T-helper 1 cell treated with Interleukin-12 subunit alpha and Interleukin-12 subunit beta and Interleukin-4 antibody, amounts not matched to agents 30 ng/mL and 1 ng/mL, for 36 hours (primary cell): ENCODE measurements around the gene OR56A3. TPM values are rescaled to one million over a fixed set of nuclear protein-coding genes. Genes with fewer than 3 reads are reported as not detected.
"Not testable (repeated sequence)": the region's sequence is repeated elsewhere in the genome, so short reads cannot be mapped to it uniquely, and the experiment has no call there.

Experiments used
- intact Hi-C: fragments of 100-400 bp; cut with micrococcal nuclease; formaldehyde crosslinking; loops from one replicate; pipeline ENCODE4 v1.15.1; 2024
- total RNA-seq: library from RNA; stranded (reverse); gene quantifications from 2 replicates; pipeline ENCODE4 v1.2.3, GENCODE V29; 2022

The OR56A3 gene
- total RNA-seq: not detected in 2 replicates

GRCh38 chr11:5941951-5942350 is at the start of gene OR56A3:
OR56A3 (plus strand) TSS chr11:5942251; CDS start chr11:5947347, 5,096 bp downstream.
- intact Hi-C loops: no loop called here

- intact Hi-C loops: loop anchor here (5.0 kb wide), 1 partner anchor 291 kb away; no protein-coding TSS in a partner anchor
These were observed 49.1 kb upstream of the OR56A3 start, which contains the start of gene OR52E5 for GRCh38 chr11:5892908-5893307. OR52E5 (plus strand) TSS chr11:5893208; CDS start chr11:5900777, 7,569 bp downstream.

GRCh38 chr11:5899534-5899933 is 42.5 kb upstream of the OR56A3 start:
- intact Hi-C loops: no loop called here

- intact Hi-C loops: no loop called here
These were observed 31.5 kb upstream of the OR56A3 start for GRCh38 chr11:5910540-5910939.

- intact Hi-C loops: no loop called here
These were observed 19.2 kb upstream of the OR56A3 start for GRCh38 chr11:5922749-5923426.

GRCh38 chr11:5923427-5923776 is 18.6 kb upstream of the OR56A3 start:
- intact Hi-C loops: no loop called here

GRCh38 chr11:5923794-5924193 is 18.3 kb upstream of the OR56A3 start:
- intact Hi-C loops: no loop called here

- intact Hi-C loops: no loop called here
These were observed 13.8 kb upstream of the OR56A3 start for GRCh38 chr11:5928271-5928670.

- intact Hi-C loops: no loop called here
These were observed 13.2 kb upstream of the OR56A3 start for GRCh38 chr11:5928811-5929210.

- intact Hi-C loops: no loop called here
These were observed 12.3 kb upstream of the OR56A3 start for GRCh38 chr11:5929571-5930368.

GRCh38 chr11:5930614-5931013 is 11.4 kb upstream of the OR56A3 start:
- intact Hi-C loops: no loop called here

GRCh38 chr11:5931061-5931460 is 11.0 kb upstream of the OR56A3 start:
- intact Hi-C loops: no loop called here

- intact Hi-C loops: no loop called here
These were observed 9.4 kb upstream of the OR56A3 start for GRCh38 chr11:5932671-5933070.

- intact Hi-C loops: no loop called here
These were observed 8.9 kb upstream of the OR56A3 start for GRCh38 chr11:5933116-5933515.

- intact Hi-C loops: no loop called here
These were observed 4.0 kb upstream of the OR56A3 start for GRCh38 chr11:5937868-5938602.

- intact Hi-C loops: no loop called here
These were observed 3.5 kb upstream of the OR56A3 start for GRCh38 chr11:5938603-5938965.

- intact Hi-C loops: no loop called here
These were observed 1.3 kb upstream of the OR56A3 start for GRCh38 chr11:5940748-5941147.

- intact Hi-C loops: no loop called here
These were observed 13.5 kb downstream of the OR56A3 start for GRCh38 chr11:5955586-5955985.

- intact Hi-C loops: not testable (repeated sequence)
These were observed 18.8 kb downstream of the OR56A3 start for GRCh38 chr11:5960704-5961320.

GRCh38 chr11:5966958-5967357 is 24.9 kb downstream of the OR56A3 start:
- intact Hi-C loops: no loop called here

- intact Hi-C loops: no loop called here
These were observed 25.7 kb downstream of the OR56A3 start for GRCh38 chr11:5967708-5968107.

- intact Hi-C loops: no loop called here
These were observed 26.3 kb downstream of the OR56A3 start, which contains the start of gene OR56A5 for GRCh38 chr11:5968394-5968793. OR56A5 (minus strand) TSS chr11:5968494; CDS start chr11:5968494, 0 bp downstream.
